H9 (cell line): ENCODE measurements around the gene RASGRF2. TPM values are rescaled to one million over a fixed set of nuclear protein-coding genes. Genes with fewer than 3 reads are reported as not detected.

Experiments used
- DNase-seq: peaks from one replicate; pipeline ENCODE4 v3.0.0-alpha.2; 2017
- H2AFZ ChIP-seq: one replicate; pipeline ENCODE4 v1.6.1; 2013; ENCODE audit warnings: mild to moderate bottlenecking, low read length, control low read depth, moderate library complexity
- H2AK5ac ChIP-seq: 2 replicates; pipeline ENCODE4 v1.6.1; 2013; ENCODE audit warnings: low read length, control low read depth, mixed read lengths; ENCODE audit not compliant: insufficient read length
- H2BK120ac ChIP-seq: one replicate; pipeline ENCODE4 v1.6.1; 2013; ENCODE audit warnings: low read depth, mild to moderate bottlenecking, low read length, control low read depth, inconsistent platforms; ENCODE audit not compliant: poor library complexity, severe bottlenecking
- H2BK12ac ChIP-seq: 2 replicates; pipeline ENCODE4 v1.6.1; 2013; ENCODE audit warnings: low read length, control low read depth, mixed read lengths, low read depth; ENCODE audit not compliant: insufficient read length
- H2BK15ac ChIP-seq: 2 replicates; pipeline ENCODE4 v1.6.1; 2013; ENCODE audit warnings: low read depth, low read length, control low read depth
- H2BK20ac ChIP-seq: one replicate; pipeline ENCODE4 v1.6.1; 2013; ENCODE audit warnings: low read depth, mild to moderate bottlenecking, low read length, control low read depth, inconsistent platforms; ENCODE audit not compliant: poor library complexity, severe bottlenecking
- H2BK5ac ChIP-seq: 2 replicates; pipeline ENCODE4 v1.6.1; 2013; ENCODE audit warnings: low read length, control low read depth, mixed read lengths; ENCODE audit not compliant: insufficient read length
- H3K14ac ChIP-seq: 2 replicates; pipeline ENCODE4 v1.6.1; 2013; ENCODE audit warnings: low read length, control low read depth; ENCODE audit not compliant: insufficient read depth
- H3K18ac ChIP-seq: 2 replicates; pipeline ENCODE4 v1.6.1; 2013; ENCODE audit warnings: low read depth, mild to moderate bottlenecking, mixed read lengths, low read length, control low read depth; ENCODE audit not compliant: insufficient read length
- H3K23ac ChIP-seq: 2 replicates; pipeline ENCODE4 v1.6.1; 2013; ENCODE audit warnings: low read length, control low read depth, mixed read lengths, low read depth; ENCODE audit not compliant: insufficient read length
- H3K23me2 ChIP-seq: 2 replicates; pipeline ENCODE4 v1.6.1; 2013; ENCODE audit warnings: low read depth, mild to moderate bottlenecking, mixed read lengths, low read length, control low read depth; ENCODE audit not compliant: insufficient read length, poor library complexity, severe bottlenecking
- H3K27ac ChIP-seq: 2 replicates; pipeline ENCODE4 v1.5.1; 2013; ENCODE audit warnings: low read length, control low read depth, mixed read lengths, low read depth; ENCODE audit not compliant: insufficient read length
- H3K27me3 ChIP-seq: 2 replicates; pipeline ENCODE4 v1.6.1; 2013; ENCODE audit warnings: low read length, control low read depth, inconsistent platforms; ENCODE audit not compliant: insufficient read depth
- H3K4ac ChIP-seq: 2 replicates; pipeline ENCODE4 v1.6.1; 2013; ENCODE audit warnings: low read depth, mild to moderate bottlenecking, control low read depth, inconsistent platforms, low read length, moderate library complexity
- H3K4me1 ChIP-seq: 2 replicates; pipeline ENCODE4 v1.6.1; 2013; ENCODE audit warnings: low read length, control low read depth, inconsistent platforms; ENCODE audit not compliant: insufficient read depth
- H3K4me2 ChIP-seq: 2 replicates; pipeline ENCODE4 v1.6.1; 2013; ENCODE audit warnings: low read length, control low read depth, mixed read lengths; ENCODE audit not compliant: insufficient read length, insufficient read depth
- H3K56ac ChIP-seq: 2 replicates; pipeline ENCODE4 v1.6.1; 2013; ENCODE audit warnings: low read depth, mild to moderate bottlenecking, mixed read lengths, low read length, control low read depth; ENCODE audit not compliant: insufficient read length
- H3K79me1 ChIP-seq: 2 replicates; pipeline ENCODE4 v1.6.1; 2013; ENCODE audit warnings: low read depth, mild to moderate bottlenecking, moderate library complexity, low read length, control low read depth, inconsistent platforms; ENCODE audit not compliant: insufficient read depth, poor library complexity, severe bottlenecking
- H3K79me2 ChIP-seq: 2 replicates; pipeline ENCODE4 v1.6.1; 2013; ENCODE audit warnings: low read length, control low read depth, inconsistent platforms; ENCODE audit not compliant: insufficient read depth
- H3K9ac ChIP-seq: 2 replicates; pipeline ENCODE4 v1.6.1; 2013; ENCODE audit warnings: low read length, control low read depth, mixed read lengths; ENCODE audit not compliant: insufficient read length; ENCODE audit errors: extremely low read depth
- H3K9me3 ChIP-seq: one replicate; pipeline ENCODE4 v1.6.1; 2013; ENCODE audit warnings: low read depth, low read length, inconsistent platforms; ENCODE audit not compliant: control insufficient read depth
- H3T11ph ChIP-seq: one replicate; pipeline ENCODE4 v1.6.1; 2013; ENCODE audit warnings: mild to moderate bottlenecking, low read length, control low read depth, inconsistent platforms
- H4K20me1 ChIP-seq: one replicate; pipeline ENCODE4 v1.6.1; 2013; ENCODE audit not compliant: control insufficient read depth, insufficient read length, insufficient read depth
- H4K5ac ChIP-seq: 2 replicates; pipeline ENCODE4 v1.6.1; 2013; ENCODE audit warnings: low read depth, mild to moderate bottlenecking, mixed read lengths, low read length, control low read depth; ENCODE audit not compliant: insufficient read length
- H4K8ac ChIP-seq: replicated peaks from 2 replicates; pipeline ENCODE4 v1.6.1; 2013; ENCODE audit warnings: low read length, control low read depth, mixed read lengths, low read depth; ENCODE audit not compliant: insufficient read length
- H4K91ac ChIP-seq: 2 replicates; pipeline ENCODE4 v1.6.1; 2013; ENCODE audit warnings: low read depth, mild to moderate bottlenecking, moderate library complexity, mixed read lengths, low read length, control low read depth; ENCODE audit not compliant: insufficient read length
- H3K27ac Mint-ChIP-seq, 3 experiments: 2 replicates in 2 of 3; 3 replicates in 1 of 3; pipeline ENCODE4 v1.8.0; 2020 to 2021; ENCODE audit warnings: mixed read lengths in 3 of 3, mild to moderate bottlenecking in 1 of 3, moderate library complexity in 1 of 3
- H3K27me3 Mint-ChIP-seq: 2 replicates; pipeline ENCODE4 v1.8.0; 2021; ENCODE audit warnings: low read depth, mild to moderate bottlenecking, moderate library complexity, mixed read lengths
- H3K36me3 Mint-ChIP-seq, 3 experiments: 2 replicates in 2 of 3; 3 replicates in 1 of 3; pipeline ENCODE4 v1.8.0; 2020 to 2021; ENCODE audit warnings: low read depth in 3 of 3, mixed read lengths in 3 of 3; ENCODE audit not compliant: insufficient read depth in 1 of 3
- H3K4me1 Mint-ChIP-seq, 2 experiments: 2 replicates each; pipeline ENCODE4 v1.8.0; 2020; ENCODE audit warnings: mixed read lengths in 2 of 2
- H3K4me3 Mint-ChIP-seq, 2 experiments: 2 replicates in 1 of 2; 3 replicates in 1 of 2; pipeline ENCODE4 v1.8.0; 2020 to 2021; ENCODE audit warnings: mild to moderate bottlenecking in 2 of 2, mixed read lengths in 2 of 2, moderate library complexity in 1 of 2
- H3K9me3 Mint-ChIP-seq, 2 experiments: 2 replicates in 1 of 2; 3 replicates in 1 of 2; pipeline ENCODE4 v1.8.0; 2020; ENCODE audit warnings: mild to moderate bottlenecking in 2 of 2, mixed read lengths in 2 of 2, moderate library complexity in 1 of 2
- WGBS: extraction: QIAGEN DNeasy Blood & Tissue Kit; methylation state at CpG from one replicate; pipeline ENCODE4 v1.1.7; 2013; ENCODE audit warnings: missing lambda C conversion rate, low lambda C conversion rate, mixed read lengths; ENCODE audit not compliant: insufficient read length; ENCODE audit errors: extremely low coverage; 5-methylcytosine and 5-hydroxymethylcytosine counted together
- total RNA-seq: library from RNA; stranded (reverse); gene quantifications from 2 replicates; pipeline ENCODE4 v1.2.1, GENCODE V29; 2021
- TF ChIP-seq, protein P1 (sequence below): fragments of 200-600 bp; sonication (generic); conservative IDR thresholded peaks from 3 replicates; pipeline ENCODE4 v1.8.0; 2021; ENCODE audit warnings: antibody characterized with exemption, mild to moderate bottlenecking

RASGRF2 gene
- total RNA-seq, 1 experiment from 2014 or later = 13.5 TPM

DNA sequence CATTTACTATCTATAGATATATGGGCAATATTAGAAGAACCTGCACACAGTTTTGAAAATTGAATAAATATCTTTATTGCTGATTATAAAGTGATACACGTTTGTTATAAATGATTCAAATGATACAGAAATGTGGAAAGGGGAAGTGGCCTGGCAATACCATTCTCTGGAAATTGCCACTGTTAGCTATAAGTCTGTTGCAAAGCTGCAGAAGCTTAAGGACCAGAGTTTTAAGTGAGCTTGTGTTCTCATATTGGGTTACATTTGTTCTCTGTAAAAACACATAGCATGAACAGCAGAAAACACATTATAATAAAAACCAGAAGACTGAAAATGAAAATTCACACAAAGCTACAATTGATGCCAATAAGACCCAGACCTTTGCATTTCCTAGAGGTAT is 59.6 kb downstream of the RASGRF2 start:
- no peak overlapping the region for H3K14ac ChIP-seq
- no peaks in the 10 kb centered on the region for H3K79me1 ChIP-seq
- H3K4me1 ChIP-seq = no peaks in the 10 kb centered on the region; the same call in 1 of the 2 replicates
- Mint-ChIP-seq H3K9me3 (no peaks in the 10 kb centered on the region), H3K27me3 (no peaks in the 10 kb centered on the region), H3K4me1 (peaks cover 11 to 29% of the 10 kb centered on the region in 2 experiments), H3K4me3 (no peak overlapping the region), H3K27ac (no peak overlapping the region), H3K36me3 (no peaks in the 10 kb centered on the region)
- no peak overlapping the region for H2AFZ ChIP-seq
- peaks cover 2% of the 10 kb centered on the region; the same call in 1 of the 2 replicates for H3K79me2 ChIP-seq
- no peak for DNase-seq
- H2BK120ac ChIP-seq = no peak overlapping the region
- no peaks in the 10 kb centered on the region for H3K27me3 ChIP-seq
- no peak overlapping the region for H4K8ac ChIP-seq
- no peak overlapping the region for H2BK15ac ChIP-seq
- no peak overlapping the region for H3K4ac ChIP-seq
- H3K23ac ChIP-seq = no peak overlapping the region
- no peak overlapping the region for H2BK5ac ChIP-seq
- H3K4me2 ChIP-seq = no peak overlapping the region
- H2AK5ac ChIP-seq = no peak overlapping the region
- no peak overlapping the region for H2BK12ac ChIP-seq
- H3K56ac ChIP-seq = no peak overlapping the region
- no CpG with 5 or more reads among the region's 1 CpG for WGBS
- H3K18ac ChIP-seq = no peak overlapping the region
- H3K23me2 ChIP-seq = no peaks in the 10 kb centered on the region
- H3K27ac ChIP-seq = no peak overlapping the region
- no peak overlapping the region for H3T11ph ChIP-seq
- H4K91ac ChIP-seq = no peak overlapping the region
- H2BK20ac ChIP-seq = no peak overlapping the region
- H4K20me1 ChIP-seq = no peaks in the 10 kb centered on the region
- no peak overlapping the region for H4K5ac ChIP-seq
- TF ChIP-seq, protein P1, sequence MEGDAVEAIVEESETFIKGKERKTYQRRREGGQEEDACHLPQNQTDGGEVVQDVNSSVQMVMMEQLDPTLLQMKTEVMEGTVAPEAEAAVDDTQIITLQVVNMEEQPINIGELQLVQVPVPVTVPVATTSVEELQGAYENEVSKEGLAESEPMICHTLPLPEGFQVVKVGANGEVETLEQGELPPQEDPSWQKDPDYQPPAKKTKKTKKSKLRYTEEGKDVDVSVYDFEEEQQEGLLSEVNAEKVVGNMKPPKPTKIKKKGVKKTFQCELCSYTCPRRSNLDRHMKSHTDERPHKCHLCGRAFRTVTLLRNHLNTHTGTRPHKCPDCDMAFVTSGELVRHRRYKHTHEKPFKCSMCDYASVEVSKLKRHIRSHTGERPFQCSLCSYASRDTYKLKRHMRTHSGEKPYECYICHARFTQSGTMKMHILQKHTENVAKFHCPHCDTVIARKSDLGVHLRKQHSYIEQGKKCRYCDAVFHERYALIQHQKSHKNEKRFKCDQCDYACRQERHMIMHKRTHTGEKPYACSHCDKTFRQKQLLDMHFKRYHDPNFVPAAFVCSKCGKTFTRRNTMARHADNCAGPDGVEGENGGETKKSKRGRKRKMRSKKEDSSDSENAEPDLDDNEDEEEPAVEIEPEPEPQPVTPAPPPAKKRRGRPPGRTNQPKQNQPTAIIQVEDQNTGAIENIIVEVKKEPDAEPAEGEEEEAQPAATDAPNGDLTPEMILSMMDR = no peak
- no peak overlapping the region for H3K9ac ChIP-seq
- no peaks in the 10 kb centered on the region for H3K9me3 ChIP-seq
